KOPT-K1 (cell line): ENCODE measurements around the gene THSD4.

ENCODE experiments used
- H3K27ac ChIP-seq: fragments of 200-600 bp; sonication (generic); 2 replicates; pipeline ENCODE4 v1.5.1; 2016; ENCODE audit warnings: antibody characterized with exemption, mild to moderate bottlenecking, low read depth, low read length; ENCODE audit not compliant: poor library complexity, severe bottlenecking
- H3K36me3 ChIP-seq: fragments of 200-600 bp; sonication (generic); 2 replicates; pipeline ENCODE4 v1.5.1; 2017; ENCODE audit warnings: antibody characterized with exemption, mild to moderate bottlenecking, low read length, moderate library complexity; ENCODE audit not compliant: insufficient read depth
- H3K9me3 ChIP-seq: fragments of 200-600 bp; sonication (generic); 2 replicates; pipeline ENCODE4 v1.5.1; 2017; ENCODE audit warnings: antibody characterized with exemption, low read length, mild to moderate bottlenecking; ENCODE audit not compliant: insufficient read depth, poor library complexity, severe bottlenecking

Gene THSD4

DNA sequence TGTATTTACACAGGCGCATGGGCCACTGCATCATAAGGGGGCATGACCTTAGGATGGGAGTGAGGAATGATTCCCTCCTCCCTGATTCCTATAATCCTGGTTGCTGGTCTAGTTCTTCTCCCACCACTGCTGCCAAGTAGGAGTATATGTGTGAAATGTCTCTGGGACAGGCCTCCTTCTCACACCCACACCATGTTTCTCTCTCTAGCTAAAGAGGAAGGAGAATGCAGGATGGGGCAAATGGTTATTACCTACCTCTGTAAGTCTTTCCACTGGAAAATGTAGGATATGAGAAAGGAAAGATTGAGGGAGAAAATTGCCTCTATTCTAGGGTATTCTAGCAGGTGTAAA lies 159.2 kb downstream of the THSD4 start:
- Histone ChIP-seq H3K36me3 (no peaks in the 10 kb centered on the region), H3K9me3 (no peaks in the 10 kb centered on the region), H3K27ac (no peak overlapping the region)

DNA sequence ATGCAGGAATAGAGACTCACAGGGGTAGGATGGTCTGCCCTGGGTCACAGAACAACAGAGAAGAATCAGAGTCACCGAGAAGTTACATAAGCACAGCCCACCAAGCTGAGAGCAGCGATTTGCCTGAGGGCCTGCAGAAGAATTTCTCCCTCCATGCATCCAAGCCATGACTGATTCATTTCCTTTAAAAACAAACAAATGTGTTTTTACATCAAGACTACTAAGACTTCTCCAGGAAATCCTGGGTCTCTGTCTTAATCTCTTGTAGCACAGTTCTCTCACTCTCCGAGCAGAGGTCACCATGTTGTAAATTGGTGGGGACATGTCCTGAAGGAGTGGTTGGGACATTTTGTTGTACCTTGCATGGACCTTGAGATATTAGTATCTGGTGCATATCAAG lies 159.8 kb downstream of the THSD4 start:
- H3K36me3 ChIP-seq = no peaks in the 10 kb centered on the region
- no peaks in the 10 kb centered on the region for H3K9me3 ChIP-seq
- H3K27ac ChIP-seq = no peak overlapping the region

DNA sequence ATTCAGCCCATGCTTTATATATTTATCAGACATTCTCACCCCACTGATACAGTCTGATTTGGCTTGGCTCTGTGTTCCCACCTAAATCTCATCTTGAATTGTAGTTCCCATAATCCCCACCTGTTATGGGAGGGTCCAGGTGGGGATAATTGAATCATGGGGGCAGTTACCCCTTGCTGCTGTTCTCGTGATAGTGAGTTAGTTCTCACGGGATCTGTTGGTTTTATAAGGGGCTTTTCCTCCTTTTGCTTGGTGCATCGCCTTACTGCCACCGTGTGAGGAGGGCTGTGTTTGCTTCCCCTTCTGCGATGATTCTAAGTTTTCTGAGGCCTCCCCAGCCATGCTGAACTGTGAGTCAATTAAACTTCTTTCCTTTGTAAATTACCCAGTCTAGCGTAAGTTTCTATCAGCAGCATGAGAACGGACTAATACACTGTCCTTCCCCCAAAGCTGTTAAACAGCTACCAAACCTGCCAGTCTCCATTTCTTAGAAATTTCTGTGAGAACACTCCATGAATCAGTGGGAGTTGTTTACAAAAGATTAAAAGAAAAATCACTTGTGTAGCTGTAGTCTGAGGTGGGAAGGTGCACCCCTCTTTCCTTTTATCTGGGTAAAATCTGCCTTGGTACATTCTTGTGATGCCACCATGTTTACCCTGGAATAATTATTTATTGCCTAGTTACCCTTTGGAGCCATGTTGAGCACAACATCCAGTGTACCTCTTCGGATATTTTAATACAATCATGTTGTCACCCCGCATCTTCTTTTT lies 160.5 kb downstream of the THSD4 start:
- Histone ChIP-seq H3K9me3 (no peaks in the 10 kb centered on the region), H3K36me3 (no peaks in the 10 kb centered on the region), H3K27ac (no peak overlapping the region)

DNA sequence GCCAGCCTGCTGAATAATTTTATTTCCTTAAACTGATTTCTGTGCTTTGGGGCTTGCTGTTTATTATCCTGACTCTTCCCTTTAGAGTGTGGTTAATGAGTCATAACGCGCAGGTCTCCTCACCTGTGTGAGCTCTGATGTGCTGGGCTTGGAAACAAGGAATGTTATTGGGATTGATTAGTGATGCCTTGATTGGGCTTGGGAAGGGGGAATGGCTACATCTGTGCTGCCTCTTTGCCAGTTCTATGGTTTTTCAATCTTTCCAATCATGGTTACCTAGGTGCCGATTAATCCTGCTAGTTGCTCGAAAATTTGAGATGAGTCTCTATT lies 161.0 kb downstream of the THSD4 start:
- Histone ChIP-seq H3K36me3 (no peaks in the 10 kb centered on the region), H3K9me3 (no peaks in the 10 kb centered on the region), H3K27ac (no peak overlapping the region)

DNA sequence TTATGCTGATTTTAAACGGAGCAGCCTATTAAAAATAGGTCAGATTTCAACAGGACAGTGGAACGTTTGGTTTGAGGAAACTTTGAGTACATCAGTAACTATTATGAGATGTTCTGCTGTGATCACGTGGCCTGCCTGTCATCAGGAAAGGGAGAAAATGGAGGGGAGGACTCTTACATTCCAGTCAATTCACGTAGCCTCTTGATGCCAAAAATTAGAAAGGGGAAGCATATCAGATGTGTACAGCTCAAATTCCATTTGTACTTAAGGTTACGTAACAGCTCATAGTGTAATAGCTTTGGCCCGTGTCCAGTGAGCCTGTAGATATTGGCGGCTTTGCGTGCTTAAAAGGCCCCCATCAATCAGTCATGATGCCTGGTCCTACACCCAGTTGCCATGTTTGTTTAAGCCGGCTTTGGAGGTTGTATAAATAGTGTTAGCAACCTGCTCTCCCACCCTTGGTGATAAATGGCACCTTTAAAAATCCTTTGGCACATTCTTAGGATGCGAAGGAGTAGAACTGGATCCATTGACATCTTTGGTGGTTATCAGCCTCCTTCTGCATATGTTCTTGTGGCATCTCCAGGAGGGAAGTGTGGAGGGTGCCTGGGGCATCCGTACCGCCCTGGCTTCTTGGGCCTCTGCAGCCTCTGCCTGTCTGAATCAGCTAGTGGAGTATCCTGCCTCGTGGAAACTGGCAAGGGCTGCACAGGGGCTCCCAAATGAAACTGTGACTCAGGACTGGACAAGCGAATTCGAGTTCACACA lies 163.9 kb downstream of the THSD4 start:
- Histone ChIP-seq H3K27ac (no peak overlapping the region), H3K9me3 (no peaks in the 10 kb centered on the region), H3K36me3 (no peaks in the 10 kb centered on the region)

DNA sequence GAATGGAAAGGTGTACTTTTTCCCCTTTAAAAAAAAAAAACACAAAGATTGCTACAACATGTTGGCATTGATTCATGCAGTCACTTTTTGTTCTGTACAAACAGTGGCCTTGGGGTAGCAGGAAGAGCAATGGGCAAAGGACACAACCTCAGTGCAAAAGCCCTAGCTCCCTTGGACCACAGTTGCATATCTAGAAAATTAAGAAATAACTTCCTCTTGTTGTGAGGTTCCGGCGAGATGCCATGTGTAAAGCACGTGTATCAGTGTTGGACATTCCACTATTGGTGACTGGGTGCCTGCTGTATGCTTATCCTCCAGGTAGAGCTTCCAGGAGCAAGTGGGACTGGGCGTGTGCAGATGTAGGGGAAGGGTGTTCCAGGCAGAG lies 164.5 kb downstream of the THSD4 start:
- H3K36me3 ChIP-seq = no peaks in the 10 kb centered on the region
- H3K9me3 ChIP-seq = no peaks in the 10 kb centered on the region
- no peak overlapping the region for H3K27ac ChIP-seq

DNA sequence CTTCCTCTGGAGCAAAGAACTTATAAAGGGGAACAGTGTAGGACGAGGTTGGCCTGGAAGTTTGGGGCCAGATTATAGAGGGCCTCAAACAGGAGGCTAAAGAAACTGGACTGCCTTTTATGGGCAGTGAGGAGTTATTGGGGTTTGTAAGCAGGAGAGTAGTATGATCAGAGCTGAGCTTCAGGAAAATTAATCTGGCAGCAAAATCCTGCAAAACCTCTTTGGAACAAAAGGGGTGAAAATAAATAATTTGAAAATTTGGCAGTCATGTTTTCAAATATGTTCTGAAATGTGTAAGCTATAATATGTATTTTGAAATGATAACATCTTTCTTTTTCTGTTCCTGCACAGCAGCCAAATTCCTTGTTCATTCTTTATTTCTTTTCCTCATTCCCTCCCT lies 164.9 kb downstream of the THSD4 start:
- no peaks in the 10 kb centered on the region for H3K36me3 ChIP-seq
- no peak overlapping the region for H3K27ac ChIP-seq
- no peaks in the 10 kb centered on the region for H3K9me3 ChIP-seq

DNA sequence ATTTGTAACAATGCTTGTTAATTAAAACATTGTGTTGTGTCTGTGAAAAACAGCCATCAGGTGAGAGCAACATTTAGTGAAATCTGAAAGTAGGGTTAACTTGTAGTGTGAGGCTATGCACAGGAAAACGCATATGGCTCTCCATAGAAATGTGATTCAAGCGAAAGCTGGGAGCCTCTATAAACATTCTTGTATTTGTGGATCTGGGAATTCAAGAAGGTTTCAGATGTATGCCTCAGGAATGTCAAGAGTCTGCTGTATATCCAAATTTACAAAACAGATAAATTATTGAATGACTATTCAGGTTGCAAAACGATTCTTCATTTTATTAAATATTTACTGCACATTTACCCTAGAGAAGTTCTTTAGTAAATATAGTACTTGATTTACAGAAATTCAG lies 166.0 kb downstream of the THSD4 start:
- H3K27ac ChIP-seq = no peak overlapping the region
- no peaks in the 10 kb centered on the region for H3K36me3 ChIP-seq
- H3K9me3 ChIP-seq = no peaks in the 10 kb centered on the region

DNA sequence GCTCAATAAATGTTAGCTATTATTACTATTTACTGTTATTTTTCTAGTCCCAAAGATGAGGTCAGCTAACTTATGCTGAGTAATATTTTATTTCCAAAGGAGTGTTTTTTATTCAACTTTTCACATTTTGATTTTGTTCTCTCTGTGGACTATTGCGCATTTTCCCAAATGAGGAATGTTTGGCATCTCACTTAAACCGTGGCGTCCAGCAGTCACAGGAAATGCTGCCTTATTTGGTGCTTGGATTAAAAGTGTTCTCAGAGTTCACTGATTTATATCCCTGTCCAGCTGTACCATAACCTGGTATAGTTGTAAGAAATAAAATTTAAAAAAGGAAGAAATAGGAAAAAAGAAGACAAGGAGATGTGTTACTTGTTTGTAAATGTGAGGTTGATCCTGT lies 166.8 kb downstream of the THSD4 start:
- Histone ChIP-seq H3K9me3 (no peaks in the 10 kb centered on the region), H3K36me3 (no peaks in the 10 kb centered on the region), H3K27ac (no peak overlapping the region)

DNA sequence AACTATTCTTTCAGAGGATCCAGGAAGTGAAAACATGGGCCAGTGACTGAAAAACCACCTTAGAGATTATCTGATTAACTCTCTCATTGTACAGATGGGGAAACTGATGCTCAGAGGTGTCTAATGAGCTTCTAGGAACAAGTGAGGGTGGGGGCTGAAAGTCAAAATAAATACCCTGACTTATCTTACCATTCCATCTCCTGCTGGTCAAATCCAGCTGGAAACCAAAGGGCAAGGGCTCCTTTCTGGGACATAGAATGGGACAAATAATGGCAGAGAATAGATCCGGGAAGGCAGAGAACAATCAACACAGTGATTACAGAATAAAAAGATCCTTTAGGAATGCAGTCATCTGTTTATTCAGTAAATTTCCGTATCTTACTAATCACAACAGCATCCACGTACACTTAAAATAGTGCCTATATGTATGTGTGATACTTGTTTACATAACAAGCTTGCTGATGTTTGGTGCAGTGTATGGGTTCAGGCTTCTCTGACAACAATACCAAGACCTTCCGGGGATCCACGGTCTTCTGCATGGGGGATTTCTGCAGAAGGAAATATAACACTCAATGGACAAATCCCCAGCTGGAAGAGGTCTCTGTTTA lies 173.2 kb downstream of the THSD4 start:
- Histone ChIP-seq H3K9me3 (no peaks in the 10 kb centered on the region), H3K36me3 (no peaks in the 10 kb centered on the region), H3K27ac (no peak overlapping the region)

DNA sequence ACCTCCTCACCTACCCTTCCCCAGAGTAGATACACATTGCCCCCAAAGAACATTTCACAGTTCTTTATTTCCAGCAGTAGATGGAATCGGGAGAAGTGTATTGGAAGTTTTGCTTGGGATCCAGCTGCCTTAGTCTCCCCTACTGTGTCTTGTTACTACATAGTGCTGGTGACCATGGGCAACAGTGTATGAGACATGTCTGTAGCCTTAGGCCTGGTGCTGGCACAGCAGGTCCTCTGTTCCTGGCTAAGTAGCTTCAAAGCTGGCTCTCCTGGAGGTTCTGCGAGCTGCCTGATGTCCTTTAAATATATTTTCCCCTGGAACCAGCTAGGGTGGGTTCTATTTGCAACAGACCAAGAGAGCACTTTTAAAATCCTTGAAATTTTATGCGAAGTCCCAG lies 174.7 kb downstream of the THSD4 start:
- Histone ChIP-seq H3K36me3 (no peaks in the 10 kb centered on the region), H3K9me3 (no peaks in the 10 kb centered on the region), H3K27ac (no peak overlapping the region)

DNA sequence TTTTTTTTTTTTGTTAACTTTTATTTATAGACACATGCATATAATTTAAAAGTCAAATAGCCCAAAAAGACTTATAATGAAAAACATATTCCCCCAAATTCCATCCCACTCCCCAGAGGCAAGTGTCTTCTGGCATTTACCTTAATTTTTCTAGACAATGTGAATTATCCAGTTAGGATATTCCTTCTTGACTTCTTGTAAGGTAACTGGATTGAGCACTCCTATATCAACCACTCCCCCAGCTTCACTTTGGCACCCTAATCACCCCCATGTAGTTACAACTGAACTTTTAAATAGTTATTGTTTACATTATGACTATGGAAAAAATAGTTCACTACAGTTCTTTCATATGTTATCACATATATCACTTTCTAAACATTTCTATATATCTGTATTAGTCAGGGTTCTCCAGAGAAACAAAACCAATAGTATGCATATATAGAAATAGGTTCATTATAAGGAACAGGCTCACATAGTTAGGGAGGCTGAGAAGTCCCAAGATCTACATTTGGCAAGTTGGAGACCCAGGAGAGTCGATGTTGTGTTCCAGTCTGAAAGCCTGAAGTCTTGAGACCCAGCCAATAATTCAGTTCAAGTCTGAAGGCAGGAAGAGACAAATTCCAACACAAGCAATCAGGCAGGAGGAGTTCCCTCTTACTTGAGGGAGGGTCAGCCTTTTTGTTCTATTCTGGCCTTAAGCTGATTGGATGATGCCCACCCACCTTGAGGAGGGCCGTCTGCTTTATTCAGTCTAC lies 175.8 kb downstream of the THSD4 start:
- no peak overlapping the region for H3K27ac ChIP-seq
- H3K9me3 ChIP-seq = no peaks in the 10 kb centered on the region
- no peaks in the 10 kb centered on the region for H3K36me3 ChIP-seq

DNA sequence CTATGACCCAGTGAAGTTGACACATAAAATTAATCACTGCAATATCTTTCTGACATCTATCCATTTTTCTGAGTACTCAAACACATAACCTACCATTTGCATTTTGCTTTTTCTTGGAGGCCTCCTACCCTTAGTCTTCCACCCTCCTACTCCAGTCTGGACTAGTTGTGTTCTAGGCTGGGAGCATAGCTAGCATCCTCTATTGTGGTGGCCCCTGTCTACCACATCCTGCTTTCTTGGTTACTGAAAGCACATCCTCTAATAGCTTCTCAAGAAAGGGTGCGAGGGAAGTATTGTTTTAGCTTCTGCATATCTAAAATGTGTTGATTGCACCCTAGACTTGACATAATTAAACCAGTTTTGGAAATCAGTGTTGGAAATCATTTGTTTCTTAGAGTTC lies 176.5 kb downstream of the THSD4 start:
- no peak overlapping the region for H3K27ac ChIP-seq
- no peaks in the 10 kb centered on the region for H3K36me3 ChIP-seq
- H3K9me3 ChIP-seq = no peaks in the 10 kb centered on the region

DNA sequence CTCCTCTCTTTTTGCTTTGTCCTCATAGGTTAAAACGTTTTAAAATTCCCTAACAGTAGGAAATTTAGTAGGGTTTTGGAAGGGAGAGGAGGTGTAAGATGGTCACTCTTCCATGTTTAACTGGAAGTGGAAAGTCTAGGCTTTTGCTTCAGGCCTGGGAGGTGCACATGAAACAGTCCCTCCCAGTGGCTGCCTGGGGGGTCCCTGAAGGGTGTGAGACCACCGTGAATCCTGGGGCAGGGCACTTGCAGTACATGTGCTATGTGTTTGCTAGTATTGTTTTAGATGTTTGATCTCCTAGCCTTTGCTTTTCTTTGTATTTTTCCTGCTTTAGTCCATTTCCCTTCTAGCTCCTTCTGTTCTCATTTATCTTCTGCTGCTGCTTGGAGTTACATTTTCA lies 178.5 kb downstream of the THSD4 start:
- no peaks in the 10 kb centered on the region for H3K36me3 ChIP-seq
- no peaks in the 10 kb centered on the region for H3K9me3 ChIP-seq
- no peak overlapping the region for H3K27ac ChIP-seq

DNA sequence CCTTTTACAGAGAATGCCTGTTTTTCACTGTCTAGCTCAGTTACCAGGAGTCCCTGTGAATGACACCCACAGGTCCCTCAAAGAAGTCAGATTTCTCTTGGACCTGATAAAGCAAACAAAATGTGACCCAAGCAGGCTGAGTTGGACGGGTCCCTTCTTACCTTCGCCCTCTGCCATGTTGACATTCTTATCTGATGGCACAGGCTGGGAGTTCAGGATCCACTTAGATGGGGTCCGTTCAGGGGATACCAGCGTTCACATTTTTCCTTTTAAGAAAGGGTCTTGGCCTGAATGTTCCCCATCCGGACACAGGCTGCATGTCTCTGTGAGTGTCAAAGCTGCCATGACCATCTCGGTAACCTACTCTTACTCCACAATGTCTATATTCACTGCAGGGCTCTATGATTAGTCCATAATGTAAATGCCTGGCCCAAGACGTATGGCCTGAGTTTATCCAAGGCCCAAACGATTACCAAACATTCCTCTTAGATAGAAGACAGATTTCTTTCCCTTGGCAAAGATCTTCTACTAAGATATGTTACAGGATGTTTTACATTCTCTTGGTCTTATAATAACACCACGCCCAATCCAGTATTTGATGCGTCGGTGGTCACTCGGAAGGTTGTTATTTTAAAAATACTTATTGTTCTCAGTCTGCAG lies 179.1 kb downstream of the THSD4 start:
- H3K9me3 ChIP-seq = no peaks in the 10 kb centered on the region
- no peaks in the 10 kb centered on the region for H3K36me3 ChIP-seq
- H3K27ac ChIP-seq = no peak overlapping the region
